HG03159 (cell line): ENCODE results near the gene CCDC57.
"Not testable (repeated sequence)": the region's sequence is repeated elsewhere in the genome, so short reads cannot be mapped to it uniquely, and the experiment has no call there.

Source experiments
- ATAC-seq: cut with Tn5 transposase; IDR thresholded peaks from one replicate; pipeline ENCODE4 v1.9.1; 2021; ENCODE audit warnings: mild to moderate bottlenecking, moderate library complexity; ENCODE audit not compliant: unreplicated experiment

Gene CCDC57

GRCh38 chr17:82156284-82156925 lies 56.2 kb downstream of the CCDC57 start:
- ATAC-seq: no peak

DNA sequence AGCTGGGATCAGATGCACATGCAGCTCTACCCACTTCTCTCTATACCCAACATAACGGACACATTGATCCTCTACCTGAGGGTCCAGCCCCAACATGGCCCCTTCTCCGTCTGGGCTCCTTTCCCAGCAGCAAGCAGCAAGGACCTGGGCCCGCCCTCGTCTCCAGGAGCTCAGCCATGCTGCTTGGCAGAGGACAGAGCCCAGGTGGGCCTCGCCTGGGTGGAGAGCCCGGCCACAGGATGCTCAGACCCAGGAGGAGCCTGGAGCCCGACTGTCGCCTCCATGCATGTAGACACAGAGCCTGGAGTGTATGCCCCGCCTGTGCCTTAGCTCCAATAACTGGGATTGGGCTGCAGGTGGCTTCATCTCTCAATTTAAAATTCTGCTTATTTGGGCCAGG lies 57.0 kb downstream of the CCDC57 start:
- no peak for ATAC-seq

- ATAC-seq: no peak
Observed at GRCh38 chr17:82154881-82155331, 57.7 kb downstream of the CCDC57 start.

GRCh38 chr17:82153745-82154375 lies 58.8 kb downstream of the CCDC57 start:
- no peak for ATAC-seq

GRCh38 chr17:82153295-82153691 lies 59.3 kb downstream of the CCDC57 start:
- no peak for ATAC-seq

DNA sequence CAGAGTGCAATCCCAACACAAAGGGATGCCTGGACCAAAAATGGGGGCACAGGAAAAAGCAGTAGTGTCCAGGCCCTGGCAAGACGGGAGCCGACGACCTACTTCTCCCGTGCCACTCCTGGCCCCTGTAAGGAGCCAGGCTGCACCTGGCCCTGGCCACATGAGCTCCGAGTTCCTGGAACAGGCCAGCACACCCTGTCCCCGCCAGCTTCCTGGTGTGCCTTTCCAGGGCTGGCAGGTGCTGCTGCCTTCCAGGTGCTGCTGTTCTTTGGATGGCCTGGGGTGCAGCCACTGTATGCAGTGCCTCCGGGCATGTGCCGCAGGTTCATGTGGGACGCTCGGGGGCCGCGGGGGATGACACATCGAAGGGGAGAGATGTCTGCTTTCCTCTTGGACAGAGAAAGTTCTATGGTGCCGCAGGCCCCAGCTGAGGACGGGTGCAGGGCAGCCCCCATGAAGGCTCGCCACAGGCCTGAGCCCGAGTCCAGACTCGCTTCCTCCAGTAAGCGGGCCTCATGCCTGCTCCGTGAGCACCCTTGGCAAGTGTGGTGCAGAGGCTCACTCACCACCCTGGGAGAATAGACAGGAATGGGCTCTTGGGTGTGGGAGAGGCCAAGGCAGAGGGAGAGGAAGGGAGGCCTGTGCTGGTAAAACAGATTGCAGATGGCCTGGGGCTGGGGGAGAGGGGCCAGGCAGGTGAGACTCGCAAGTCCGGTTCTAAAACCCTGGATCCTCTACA lies 59.9 kb downstream of the CCDC57 start:
- ATAC-seq: no peak

DNA sequence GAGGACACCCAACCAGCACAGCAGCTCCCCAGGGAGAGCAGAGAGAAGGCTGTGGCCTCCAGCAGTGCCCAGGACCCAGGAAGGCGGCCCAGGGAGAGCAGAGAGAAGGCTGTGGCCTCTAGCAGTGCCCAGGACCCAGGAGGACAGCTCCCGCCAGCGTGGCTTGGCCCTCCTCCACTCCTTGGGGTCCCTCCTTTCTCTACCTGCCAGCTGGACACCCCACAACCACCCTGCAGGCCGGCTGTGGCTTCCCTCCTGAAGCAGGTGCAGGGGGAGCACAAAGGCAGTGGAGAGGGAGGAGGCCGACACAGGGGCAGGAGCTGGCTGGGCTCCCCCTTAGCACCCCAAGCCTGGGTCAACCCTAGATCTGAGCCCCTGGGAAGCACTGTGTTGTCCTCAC lies 60.5 kb downstream of the CCDC57 start:
- no peak for ATAC-seq

DNA sequence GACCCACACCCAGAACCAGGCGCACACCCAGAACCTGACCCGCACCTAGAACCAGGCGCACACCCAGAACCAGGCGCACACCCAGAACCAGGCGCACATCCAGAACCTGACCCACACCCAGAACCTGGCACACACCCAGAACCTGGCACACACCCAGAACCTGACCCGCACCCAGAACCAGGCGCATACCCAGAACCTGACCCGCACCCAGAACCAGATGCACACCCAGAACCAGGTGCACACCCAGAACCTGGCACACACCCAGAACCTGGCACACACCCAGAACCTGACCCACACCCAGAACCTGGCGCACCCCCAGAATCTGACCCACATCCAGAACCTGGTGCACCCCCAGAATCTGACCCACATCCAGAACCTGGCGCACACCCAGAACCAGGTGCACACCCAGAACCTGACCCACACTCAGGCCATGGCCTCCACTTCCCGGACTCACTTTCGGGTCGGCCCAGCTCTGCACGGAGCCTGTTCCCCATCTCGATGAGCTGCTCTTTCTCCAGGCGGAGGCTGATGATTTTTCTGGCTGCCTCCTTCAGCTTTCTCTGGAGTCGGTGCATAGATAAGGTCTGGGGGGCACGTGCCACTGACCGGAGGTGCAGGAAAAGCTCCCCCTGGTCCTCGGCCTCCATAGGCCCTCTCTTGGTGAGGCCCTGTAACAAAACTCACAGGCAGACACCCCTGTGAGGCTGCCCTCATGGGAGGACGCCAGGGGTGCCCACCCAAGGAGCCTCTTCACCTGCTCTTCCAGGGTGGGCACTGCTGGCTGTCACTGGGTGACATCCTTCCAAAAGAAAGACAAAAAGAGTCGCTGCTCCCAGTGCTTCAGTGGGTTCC lies 61.3 kb downstream of the CCDC57 start:
- ATAC-seq: no peak

DNA sequence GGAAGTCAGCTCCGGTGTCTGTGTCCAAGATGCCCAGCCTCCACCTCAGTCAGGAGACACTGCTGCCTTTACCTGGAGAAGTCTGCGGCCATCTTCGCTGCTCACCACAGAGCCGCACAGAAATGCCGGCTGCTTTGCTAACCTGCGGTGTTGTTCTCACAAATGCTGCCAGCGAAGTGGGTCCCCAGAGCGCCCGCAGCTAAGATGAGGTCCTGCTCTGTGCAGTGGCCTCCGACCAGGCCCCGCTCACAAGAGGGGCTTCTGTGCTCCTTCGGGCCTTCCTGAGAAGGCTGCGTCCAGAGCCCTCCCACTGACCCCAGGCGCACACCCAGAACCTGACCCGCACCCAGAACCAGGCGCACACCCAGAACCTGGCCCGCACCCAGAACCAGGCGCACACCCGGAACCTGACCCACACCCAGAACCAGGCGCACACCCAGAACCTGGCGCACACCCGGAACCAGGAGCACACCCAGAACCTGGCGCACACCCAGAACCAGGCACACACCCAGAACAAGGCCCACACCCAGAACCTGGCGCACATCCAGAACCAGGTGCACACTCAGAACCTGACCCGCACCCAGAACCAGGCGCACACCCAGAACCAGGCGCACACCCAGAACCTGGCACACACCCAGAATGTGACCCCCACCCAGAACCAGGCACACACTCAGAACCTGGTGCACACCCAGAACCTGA lies 63.1 kb downstream of the CCDC57 start:
- no peak for ATAC-seq

DNA sequence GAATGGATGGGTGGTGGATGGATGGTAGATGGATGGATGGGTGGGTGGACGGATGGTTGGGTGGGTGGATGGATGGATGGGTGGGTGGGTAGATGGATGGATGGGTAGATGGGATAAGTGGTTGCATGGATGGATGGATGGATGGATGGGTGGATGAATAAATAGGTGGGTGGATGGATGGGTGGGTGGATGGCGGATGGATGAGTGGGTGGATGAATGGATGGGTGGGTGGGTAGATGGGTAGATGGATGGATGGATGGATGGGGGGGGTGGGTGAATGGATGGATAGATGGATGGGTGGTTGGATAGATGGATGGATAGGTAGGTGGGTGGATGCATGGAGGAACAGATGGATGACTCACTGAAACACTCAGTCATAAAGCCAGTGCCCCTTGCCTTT lies 63.6 kb downstream of the CCDC57 start:
- no peak for ATAC-seq

GRCh38 chr17:82148011-82148410 lies 64.6 kb downstream of the CCDC57 start:
- ATAC-seq: no peak

DNA sequence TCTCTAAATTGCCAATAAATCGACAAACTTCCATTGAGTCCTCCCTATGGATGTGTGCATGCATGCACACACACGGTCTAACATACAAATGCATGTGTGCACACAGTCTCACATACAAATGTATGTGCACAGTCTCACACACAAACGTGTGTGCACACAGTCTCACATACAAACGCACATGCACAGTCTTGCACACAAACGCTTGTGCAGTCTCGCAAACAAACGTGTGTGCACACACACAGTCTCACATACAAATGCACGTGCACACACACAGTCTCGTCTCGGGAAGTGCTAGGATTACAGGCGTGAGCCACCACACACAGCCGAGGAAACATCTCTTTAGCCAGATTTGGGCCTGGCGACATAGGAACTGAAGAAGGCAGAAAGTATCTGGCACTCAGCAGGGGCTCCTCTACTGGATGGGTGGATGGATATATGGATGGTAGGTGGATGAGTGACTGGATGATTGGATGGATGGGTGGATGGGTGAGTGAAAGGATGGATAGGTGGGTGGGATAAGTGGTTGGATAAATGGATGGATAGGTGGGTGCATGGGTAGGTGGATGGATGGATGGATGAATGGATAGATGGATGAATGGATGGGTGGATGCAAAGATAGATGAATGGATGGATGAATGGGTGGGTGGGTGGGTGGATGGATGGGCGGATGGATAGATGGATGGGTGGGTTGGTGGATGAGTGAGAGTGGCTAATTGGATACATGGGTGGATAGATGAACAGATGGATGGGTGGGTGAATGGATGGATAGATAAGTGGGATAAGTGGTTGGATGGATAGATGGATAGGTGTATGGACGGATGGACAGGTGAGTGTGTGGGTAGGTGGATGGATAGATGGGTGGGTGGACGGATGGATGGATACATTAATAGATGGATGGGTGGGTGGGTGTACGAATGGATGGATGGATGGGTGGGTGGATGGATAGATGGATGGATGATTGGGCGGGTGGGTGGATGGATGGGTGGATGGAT lies 65.7 kb downstream of the CCDC57 start:
- ATAC-seq: no peak

- no peak for ATAC-seq
Observed at GRCh38 chr17:82145550-82146155, 67.0 kb downstream of the CCDC57 start.

- no peak for ATAC-seq
Observed at GRCh38 chr17:82143333-82143732, 69.3 kb downstream of the CCDC57 start.

- not testable (repeated sequence) for ATAC-seq
Observed at GRCh38 chr17:82139961-82140360, 72.7 kb downstream of the CCDC57 start.

DNA sequence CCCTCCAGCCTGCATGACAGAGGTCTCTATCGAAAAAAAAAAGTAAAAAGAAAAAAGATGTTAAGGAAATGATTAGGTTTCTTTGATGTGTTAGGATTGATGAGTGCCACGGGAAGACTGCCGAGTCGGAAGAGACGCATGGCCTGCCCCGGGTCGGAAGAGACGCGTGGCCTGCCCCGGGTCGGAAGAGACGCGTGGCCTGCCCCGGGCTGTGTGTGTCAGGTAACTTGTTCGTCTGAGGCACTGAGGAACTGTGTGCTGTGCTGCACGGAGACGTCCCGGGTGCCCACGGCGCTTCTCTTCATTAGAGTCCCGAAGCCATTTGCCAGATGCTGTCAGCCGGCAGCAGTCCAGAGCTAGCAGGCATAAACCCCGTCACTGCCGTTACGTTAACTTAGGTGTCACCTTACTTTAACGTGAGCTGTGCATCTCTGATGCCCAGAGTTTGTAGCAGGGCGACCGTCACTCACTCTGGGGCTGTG lies 74.1 kb downstream of the CCDC57 start:
- ATAC-seq: no peak

GRCh38 chr17:82134101-82134500 lies 78.5 kb downstream of the CCDC57 start:
- no peak for ATAC-seq

- ATAC-seq: not testable (repeated sequence)
Observed at GRCh38 chr17:82133166-82133953, 79.3 kb downstream of the CCDC57 start.
